KOPT-K1 (cell line): ENCODE results near the gene GLI2.

Experiments used
- H3K27ac ChIP-seq: fragments of 200-600 bp; sonication (generic); 2 replicates; pipeline ENCODE4 v1.5.1; 2016; ENCODE audit warnings: antibody characterized with exemption, mild to moderate bottlenecking, low read depth, low read length; ENCODE audit not compliant: poor library complexity, severe bottlenecking
- H3K36me3 ChIP-seq: fragments of 200-600 bp; sonication (generic); 2 replicates; pipeline ENCODE4 v1.5.1; 2017; ENCODE audit warnings: antibody characterized with exemption, mild to moderate bottlenecking, low read length, moderate library complexity; ENCODE audit not compliant: insufficient read depth
- H3K9me3 ChIP-seq: fragments of 200-600 bp; sonication (generic); 2 replicates; pipeline ENCODE4 v1.5.1; 2017; ENCODE audit warnings: antibody characterized with exemption, low read length, mild to moderate bottlenecking; ENCODE audit not compliant: insufficient read depth, poor library complexity, severe bottlenecking

The GLI2 gene

GRCh38 chr2:120703330-120703994 lies 32.2 kb upstream of the GLI2 start:
- Histone ChIP-seq H3K9me3 (no peaks in the 10 kb centered on the region), H3K36me3 (no peaks in the 10 kb centered on the region), H3K27ac (no peak overlapping the region)

- no peaks in the 10 kb centered on the region for H3K9me3 ChIP-seq
- no peaks in the 10 kb centered on the region for H3K36me3 ChIP-seq
- no peak overlapping the region for H3K27ac ChIP-seq
Observed at GRCh38 chr2:120704696-120705095, 31.0 kb upstream of the GLI2 start.

- Histone ChIP-seq H3K27ac (no peak overlapping the region), H3K9me3 (no peaks in the 10 kb centered on the region), H3K36me3 (no peaks in the 10 kb centered on the region)
Observed at GRCh38 chr2:120707816-120708215, 27.9 kb upstream of the GLI2 start.

- Histone ChIP-seq H3K36me3 (no peaks in the 10 kb centered on the region), H3K27ac (no peak overlapping the region)
Observed at GRCh38 chr2:120708944-120709607, 26.6 kb upstream of the GLI2 start.

GRCh38 chr2:120709608-120710041 lies 26.0 kb upstream of the GLI2 start:
- no peaks in the 10 kb centered on the region for H3K9me3 ChIP-seq
- H3K27ac ChIP-seq: no peak overlapping the region
- no peaks in the 10 kb centered on the region for H3K36me3 ChIP-seq

More at GRCh38 chr2:120708944-120709607, 26.6 kb upstream of the GLI2 start:
- H3K9me3 ChIP-seq: no peaks in the 10 kb centered on the region

GRCh38 chr2:120710256-120710655 lies 25.4 kb upstream of the GLI2 start:
- H3K9me3 ChIP-seq: no peaks in the 10 kb centered on the region
- no peaks in the 10 kb centered on the region for H3K36me3 ChIP-seq
- no peak overlapping the region for H3K27ac ChIP-seq

GRCh38 chr2:120711694-120712093 lies 24.0 kb upstream of the GLI2 start:
- no peaks in the 10 kb centered on the region for H3K9me3 ChIP-seq
- no peak overlapping the region for H3K27ac ChIP-seq
- H3K36me3 ChIP-seq: no peaks in the 10 kb centered on the region

- H3K9me3 ChIP-seq: no peaks in the 10 kb centered on the region
- H3K27ac ChIP-seq: no peak overlapping the region
- H3K36me3 ChIP-seq: no peaks in the 10 kb centered on the region
Observed at GRCh38 chr2:120712180-120712681, 23.4 kb upstream of the GLI2 start.

GRCh38 chr2:120715353-120715752 lies 20.3 kb upstream of the GLI2 start:
- Histone ChIP-seq H3K27ac (no peak overlapping the region), H3K36me3 (no peaks in the 10 kb centered on the region), H3K9me3 (no peaks in the 10 kb centered on the region)

GRCh38 chr2:120715941-120716340 lies 19.7 kb upstream of the GLI2 start:
- Histone ChIP-seq H3K36me3 (no peaks in the 10 kb centered on the region), H3K27ac (no peak overlapping the region), H3K9me3 (no peaks in the 10 kb centered on the region)

GRCh38 chr2:120716641-120717585 lies 18.8 kb upstream of the GLI2 start:
- Histone ChIP-seq H3K36me3 (no peaks in the 10 kb centered on the region), H3K9me3 (no peaks in the 10 kb centered on the region)

GRCh38 chr2:120719491-120719890 lies 16.2 kb upstream of the GLI2 start:
- H3K9me3 ChIP-seq: no peaks in the 10 kb centered on the region

More at GRCh38 chr2:120716641-120717585, 18.8 kb upstream of the GLI2 start:
- H3K27ac ChIP-seq: no peak overlapping the region

GRCh38 chr2:120720231-120720630 lies 15.4 kb upstream of the GLI2 start:
- Histone ChIP-seq H3K36me3 (no peaks in the 10 kb centered on the region), H3K9me3 (no peaks in the 10 kb centered on the region), H3K27ac (no peak overlapping the region)

More at GRCh38 chr2:120719491-120719890, 16.2 kb upstream of the GLI2 start:
- no peaks in the 10 kb centered on the region for H3K36me3 ChIP-seq
- H3K27ac ChIP-seq: no peak overlapping the region

- Histone ChIP-seq H3K36me3 (no peaks in the 10 kb centered on the region), H3K9me3 (peaks cover 4% of the 10 kb centered on the region), H3K27ac (no peak overlapping the region)
Observed at GRCh38 chr2:120720746-120721375, 14.8 kb upstream of the GLI2 start.

- Histone ChIP-seq H3K9me3 (peaks cover 12% of the 10 kb centered on the region), H3K27ac (no peak overlapping the region), H3K36me3 (no peaks in the 10 kb centered on the region)
Observed at GRCh38 chr2:120722246-120722567, 13.5 kb upstream of the GLI2 start.
